ENCODE data around the gene CATSPER1. TPM values are rescaled to one million over a fixed set of nuclear protein-coding genes. Genes with fewer than 3 reads are reported as not detected.
A peak's percentile ranks its signal among the peaks of the same experiment; 100 is the strongest.

Gene CATSPER1
- total RNA-seq, 1 donor from 2014 or later, result 3.4 TPM

GRCh38 chr11:66004186-66004585 lies 22.1 kb downstream of the CATSPER1 start:
- H3K27me3 ChIP-seq, result no peaks in the 10 kb centered on the region
- no peaks in the 10 kb centered on the region for H3K9me3 ChIP-seq
- ATAC-seq (no peak), DNase-seq (no peak)
- intact Hi-C loops (cut with DNase I), result no loop called here
- H3K36me3 ChIP-seq, result peaks cover 31% of the 10 kb centered on the region
- H3K4me3 ChIP-seq, result no peak overlapping the region
- H3K4me1 ChIP-seq, result peaks cover 21% of the 10 kb centered on the region
- TF ChIP-seq, protein P1, sequence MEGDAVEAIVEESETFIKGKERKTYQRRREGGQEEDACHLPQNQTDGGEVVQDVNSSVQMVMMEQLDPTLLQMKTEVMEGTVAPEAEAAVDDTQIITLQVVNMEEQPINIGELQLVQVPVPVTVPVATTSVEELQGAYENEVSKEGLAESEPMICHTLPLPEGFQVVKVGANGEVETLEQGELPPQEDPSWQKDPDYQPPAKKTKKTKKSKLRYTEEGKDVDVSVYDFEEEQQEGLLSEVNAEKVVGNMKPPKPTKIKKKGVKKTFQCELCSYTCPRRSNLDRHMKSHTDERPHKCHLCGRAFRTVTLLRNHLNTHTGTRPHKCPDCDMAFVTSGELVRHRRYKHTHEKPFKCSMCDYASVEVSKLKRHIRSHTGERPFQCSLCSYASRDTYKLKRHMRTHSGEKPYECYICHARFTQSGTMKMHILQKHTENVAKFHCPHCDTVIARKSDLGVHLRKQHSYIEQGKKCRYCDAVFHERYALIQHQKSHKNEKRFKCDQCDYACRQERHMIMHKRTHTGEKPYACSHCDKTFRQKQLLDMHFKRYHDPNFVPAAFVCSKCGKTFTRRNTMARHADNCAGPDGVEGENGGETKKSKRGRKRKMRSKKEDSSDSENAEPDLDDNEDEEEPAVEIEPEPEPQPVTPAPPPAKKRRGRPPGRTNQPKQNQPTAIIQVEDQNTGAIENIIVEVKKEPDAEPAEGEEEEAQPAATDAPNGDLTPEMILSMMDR (IDR thresholded peaks at IDR 0.05), result no peak
- H3K27ac ChIP-seq, result no peak overlapping the region

DNA sequence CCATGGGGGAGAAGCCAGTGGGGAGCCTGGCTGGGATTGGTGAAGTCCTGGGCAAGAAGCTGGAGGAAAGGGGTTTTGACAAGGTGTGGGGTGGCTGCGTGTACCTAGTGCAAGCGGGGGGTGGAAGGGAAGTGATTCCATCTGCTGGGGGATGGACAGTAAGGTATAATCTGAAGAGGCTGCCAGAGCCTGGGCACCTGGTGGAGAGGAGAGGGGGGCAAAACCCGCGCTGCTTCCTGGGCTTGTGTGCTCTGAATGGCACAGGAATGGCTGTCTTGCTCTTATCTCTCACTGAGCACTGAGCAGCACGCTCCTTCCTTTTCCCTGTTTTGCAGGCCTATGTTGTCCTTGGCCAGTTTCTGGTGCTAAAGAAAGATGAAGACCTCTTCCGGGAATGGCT lies 23.0 kb downstream of the CATSPER1 start:
- Histone ChIP-seq H3K4me3 (peak overlapping the region; percentile 98), H3K9me3 (no peaks in the 10 kb centered on the region), H3K27me3 (no peaks in the 10 kb centered on the region), H3K27ac (peak overlapping the region; percentile 95), H3K36me3 (peaks cover 40% of the 10 kb centered on the region), H3K4me1 (peaks cover 21% of the 10 kb centered on the region)
- ATAC-seq (no peak), DNase-seq (no peak)
- TF ChIP-seq, protein P1 (IDR thresholded peaks at IDR 0.05), result no peak
- intact Hi-C loops (cut with DNase I), result no loop called here

DNA sequence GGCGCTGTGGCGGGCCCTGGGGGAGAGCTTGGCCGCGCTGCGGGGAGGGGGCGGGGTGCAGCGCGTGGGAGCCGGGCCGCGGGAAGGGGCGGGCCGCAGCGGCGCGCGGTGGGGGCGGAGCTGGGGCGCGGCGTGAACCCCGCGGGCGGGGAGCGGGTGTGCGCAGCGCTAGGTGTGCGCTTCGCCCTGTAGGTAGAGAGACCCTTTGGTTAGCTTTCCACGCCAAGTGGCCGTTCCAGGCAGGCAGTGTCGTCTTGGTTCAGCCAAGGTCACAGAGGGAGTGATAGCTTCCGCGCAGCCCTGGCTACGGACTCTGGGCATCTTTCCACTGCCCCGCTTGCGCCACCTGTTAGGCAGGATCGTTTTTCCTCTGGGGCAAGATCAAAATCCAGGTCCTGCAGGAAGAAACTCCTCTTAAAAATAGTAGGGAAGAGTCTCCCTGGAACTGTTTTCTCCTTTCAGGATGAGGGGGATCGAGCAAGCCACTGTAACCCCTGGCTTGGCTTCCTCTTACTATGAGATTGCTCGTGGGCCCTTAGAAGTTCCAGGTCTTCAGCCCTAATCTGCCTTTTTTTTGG lies 23.5 kb downstream of the CATSPER1 start:
- no peaks in the 10 kb centered on the region for H3K9me3 ChIP-seq
- TF ChIP-seq, protein P1 (IDR thresholded peaks at IDR 0.05), result peak; percentile 12
- DNase-seq (no peak), ATAC-seq (peak; percentile 88)
- peak overlapping the region; percentile 95 for H3K27ac ChIP-seq
- intact Hi-C loops (cut with DNase I), result no loop called here
- peak overlapping the region; percentile 98 for H3K4me3 ChIP-seq
- peaks cover 21% of the 10 kb centered on the region for H3K4me1 ChIP-seq
- peaks cover 46% of the 10 kb centered on the region for H3K36me3 ChIP-seq
- no peaks in the 10 kb centered on the region for H3K27me3 ChIP-seq

- peak within 1 kb of the TSS; percentile 95 for H3K27ac ChIP-seq
- TF ChIP-seq, protein P1 (IDR thresholded peaks at IDR 0.05), result no peak
- ATAC-seq (peak; percentile 95), DNase-seq (peak; percentile 93)
- H3K4me1 ChIP-seq, result peaks cover 21% of the 10 kb centered on the region
- intact Hi-C loops (cut with DNase I), result no loop called here
- H3K4me3 ChIP-seq, result peak within 1 kb of the TSS; percentile 98
- no peaks in the 10 kb centered on the region for H3K27me3 ChIP-seq
- no peaks in the 10 kb centered on the region for H3K9me3 ChIP-seq
- H3K36me3 ChIP-seq, result peaks cover 52% of the 10 kb centered on the region
Observed at GRCh38 chr11:66001942-66002647, 24.2 kb downstream of the CATSPER1 start, which contains the start of the genes BANF1 and EIF1AD. TSS of gene BANF1 (plus strand) at chr11:66002503. CDS start at chr11:66003251, 748 bp downstream. TSS of gene EIF1AD (minus strand) at chr11:66002157. CDS start at chr11:66000389, 1,768 bp downstream.

DNA sequence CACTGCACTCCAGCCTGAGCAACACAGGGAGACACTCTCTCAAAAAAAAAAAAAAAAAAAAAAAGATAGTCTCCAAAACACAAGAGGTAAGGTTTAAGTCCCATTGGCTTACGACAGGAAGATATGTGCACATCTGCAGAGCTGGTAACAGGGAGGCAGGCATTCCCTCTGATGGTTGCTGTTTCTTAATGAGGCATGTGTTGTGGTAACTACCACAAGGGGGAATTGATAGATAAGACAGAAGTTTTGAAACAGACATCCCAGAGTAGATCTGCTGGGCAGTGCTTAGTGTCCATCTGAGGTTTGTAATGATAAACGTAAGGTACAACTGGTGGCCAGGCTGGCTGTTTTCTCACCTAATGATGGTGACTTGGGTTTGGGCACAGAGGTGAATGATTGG lies 29.0 kb downstream of the CATSPER1 start:
- no peaks in the 10 kb centered on the region for H3K27me3 ChIP-seq
- no peak for DNase-seq
- H3K36me3 ChIP-seq, result peaks cover 38% of the 10 kb centered on the region
- intact Hi-C loops (cut with DNase I), result no loop called here
- H3K27ac ChIP-seq, result no peak overlapping the region
- no peak overlapping the region for H3K4me3 ChIP-seq
- ATAC-seq, result no peak
- peaks cover 13% of the 10 kb centered on the region for H3K4me1 ChIP-seq
- no peaks in the 10 kb centered on the region for H3K9me3 ChIP-seq
- TF ChIP-seq, protein P1 (IDR thresholded peaks at IDR 0.05), result no peak
